H9 (cell line): ENCODE measurements around the gene CDH13. TPM values are rescaled to one million over a fixed set of nuclear protein-coding genes. Genes with fewer than 3 reads are reported as not detected.

ENCODE experiments used
- DNase-seq: peaks from one replicate; pipeline ENCODE4 v3.0.0-alpha.2; 2017
- H2AFZ ChIP-seq: one replicate; pipeline ENCODE4 v1.6.1; 2013; ENCODE audit warnings: mild to moderate bottlenecking, low read length, control low read depth, moderate library complexity
- H2AK5ac ChIP-seq: 2 replicates; pipeline ENCODE4 v1.6.1; 2013; ENCODE audit warnings: low read length, control low read depth, mixed read lengths; ENCODE audit not compliant: insufficient read length
- H2BK120ac ChIP-seq: one replicate; pipeline ENCODE4 v1.6.1; 2013; ENCODE audit warnings: low read depth, mild to moderate bottlenecking, low read length, control low read depth, inconsistent platforms; ENCODE audit not compliant: poor library complexity, severe bottlenecking
- H2BK12ac ChIP-seq: 2 replicates; pipeline ENCODE4 v1.6.1; 2013; ENCODE audit warnings: low read length, control low read depth, mixed read lengths, low read depth; ENCODE audit not compliant: insufficient read length
- H2BK15ac ChIP-seq: 2 replicates; pipeline ENCODE4 v1.6.1; 2013; ENCODE audit warnings: low read depth, low read length, control low read depth
- H2BK20ac ChIP-seq: one replicate; pipeline ENCODE4 v1.6.1; 2013; ENCODE audit warnings: low read depth, mild to moderate bottlenecking, low read length, control low read depth, inconsistent platforms; ENCODE audit not compliant: poor library complexity, severe bottlenecking
- H2BK5ac ChIP-seq: 2 replicates; pipeline ENCODE4 v1.6.1; 2013; ENCODE audit warnings: low read length, control low read depth, mixed read lengths; ENCODE audit not compliant: insufficient read length
- H3K14ac ChIP-seq: 2 replicates; pipeline ENCODE4 v1.6.1; 2013; ENCODE audit warnings: low read length, control low read depth; ENCODE audit not compliant: insufficient read depth
- H3K18ac ChIP-seq: 2 replicates; pipeline ENCODE4 v1.6.1; 2013; ENCODE audit warnings: low read depth, mild to moderate bottlenecking, mixed read lengths, low read length, control low read depth; ENCODE audit not compliant: insufficient read length
- H3K23ac ChIP-seq: 2 replicates; pipeline ENCODE4 v1.6.1; 2013; ENCODE audit warnings: low read length, control low read depth, mixed read lengths, low read depth; ENCODE audit not compliant: insufficient read length
- H3K23me2 ChIP-seq: 2 replicates; pipeline ENCODE4 v1.6.1; 2013; ENCODE audit warnings: low read depth, mild to moderate bottlenecking, mixed read lengths, low read length, control low read depth; ENCODE audit not compliant: insufficient read length, poor library complexity, severe bottlenecking
- H3K27ac ChIP-seq: 2 replicates; pipeline ENCODE4 v1.5.1; 2013; ENCODE audit warnings: low read length, control low read depth, mixed read lengths, low read depth; ENCODE audit not compliant: insufficient read length
- H3K27me3 ChIP-seq: 2 replicates; pipeline ENCODE4 v1.6.1; 2013; ENCODE audit warnings: low read length, control low read depth, inconsistent platforms; ENCODE audit not compliant: insufficient read depth
- H3K4ac ChIP-seq: 2 replicates; pipeline ENCODE4 v1.6.1; 2013; ENCODE audit warnings: low read depth, mild to moderate bottlenecking, control low read depth, inconsistent platforms, low read length, moderate library complexity
- H3K4me1 ChIP-seq: 2 replicates; pipeline ENCODE4 v1.6.1; 2013; ENCODE audit warnings: low read length, control low read depth, inconsistent platforms; ENCODE audit not compliant: insufficient read depth
- H3K4me2 ChIP-seq: 2 replicates; pipeline ENCODE4 v1.6.1; 2013; ENCODE audit warnings: low read length, control low read depth, mixed read lengths; ENCODE audit not compliant: insufficient read length, insufficient read depth
- H3K56ac ChIP-seq: 2 replicates; pipeline ENCODE4 v1.6.1; 2013; ENCODE audit warnings: low read depth, mild to moderate bottlenecking, mixed read lengths, low read length, control low read depth; ENCODE audit not compliant: insufficient read length
- H3K79me1 ChIP-seq: 2 replicates; pipeline ENCODE4 v1.6.1; 2013; ENCODE audit warnings: low read depth, mild to moderate bottlenecking, moderate library complexity, low read length, control low read depth, inconsistent platforms; ENCODE audit not compliant: insufficient read depth, poor library complexity, severe bottlenecking
- H3K79me2 ChIP-seq: 2 replicates; pipeline ENCODE4 v1.6.1; 2013; ENCODE audit warnings: low read length, control low read depth, inconsistent platforms; ENCODE audit not compliant: insufficient read depth
- H3K9ac ChIP-seq: 2 replicates; pipeline ENCODE4 v1.6.1; 2013; ENCODE audit warnings: low read length, control low read depth, mixed read lengths; ENCODE audit not compliant: insufficient read length; ENCODE audit errors: extremely low read depth
- H3K9me3 ChIP-seq: one replicate; pipeline ENCODE4 v1.6.1; 2013; ENCODE audit warnings: low read depth, low read length, inconsistent platforms; ENCODE audit not compliant: control insufficient read depth
- H3T11ph ChIP-seq: one replicate; pipeline ENCODE4 v1.6.1; 2013; ENCODE audit warnings: mild to moderate bottlenecking, low read length, control low read depth, inconsistent platforms
- H4K20me1 ChIP-seq: one replicate; pipeline ENCODE4 v1.6.1; 2013; ENCODE audit not compliant: control insufficient read depth, insufficient read length, insufficient read depth
- H4K5ac ChIP-seq: 2 replicates; pipeline ENCODE4 v1.6.1; 2013; ENCODE audit warnings: low read depth, mild to moderate bottlenecking, mixed read lengths, low read length, control low read depth; ENCODE audit not compliant: insufficient read length
- H4K8ac ChIP-seq: replicated peaks from 2 replicates; pipeline ENCODE4 v1.6.1; 2013; ENCODE audit warnings: low read length, control low read depth, mixed read lengths, low read depth; ENCODE audit not compliant: insufficient read length
- H4K91ac ChIP-seq: 2 replicates; pipeline ENCODE4 v1.6.1; 2013; ENCODE audit warnings: low read depth, mild to moderate bottlenecking, moderate library complexity, mixed read lengths, low read length, control low read depth; ENCODE audit not compliant: insufficient read length
- H3K27ac Mint-ChIP-seq, 3 experiments: 2 replicates in 2 of 3; 3 replicates in 1 of 3; pipeline ENCODE4 v1.8.0; 2020 to 2021; ENCODE audit warnings: mixed read lengths in 3 of 3, mild to moderate bottlenecking in 1 of 3, moderate library complexity in 1 of 3
- H3K27me3 Mint-ChIP-seq: 2 replicates; pipeline ENCODE4 v1.8.0; 2021; ENCODE audit warnings: low read depth, mild to moderate bottlenecking, moderate library complexity, mixed read lengths
- H3K36me3 Mint-ChIP-seq, 3 experiments: 2 replicates in 2 of 3; 3 replicates in 1 of 3; pipeline ENCODE4 v1.8.0; 2020 to 2021; ENCODE audit warnings: low read depth in 3 of 3, mixed read lengths in 3 of 3; ENCODE audit not compliant: insufficient read depth in 1 of 3
- H3K4me1 Mint-ChIP-seq, 2 experiments: 2 replicates each; pipeline ENCODE4 v1.8.0; 2020; ENCODE audit warnings: mixed read lengths in 2 of 2
- H3K4me3 Mint-ChIP-seq, 2 experiments: 2 replicates in 1 of 2; 3 replicates in 1 of 2; pipeline ENCODE4 v1.8.0; 2020 to 2021; ENCODE audit warnings: mild to moderate bottlenecking in 2 of 2, mixed read lengths in 2 of 2, moderate library complexity in 1 of 2
- H3K9me3 Mint-ChIP-seq, 2 experiments: 2 replicates in 1 of 2; 3 replicates in 1 of 2; pipeline ENCODE4 v1.8.0; 2020; ENCODE audit warnings: mild to moderate bottlenecking in 2 of 2, mixed read lengths in 2 of 2, moderate library complexity in 1 of 2
- WGBS: extraction: QIAGEN DNeasy Blood & Tissue Kit; methylation state at CpG from one replicate; pipeline ENCODE4 v1.1.7; 2013; ENCODE audit warnings: missing lambda C conversion rate, low lambda C conversion rate, mixed read lengths; ENCODE audit not compliant: insufficient read length; ENCODE audit errors: extremely low coverage; 5-methylcytosine and 5-hydroxymethylcytosine counted together
- total RNA-seq: library from RNA; stranded (reverse); gene quantifications from 2 replicates; pipeline ENCODE4 v1.2.1, GENCODE V29; 2021
- TF ChIP-seq, protein P1 (sequence below): fragments of 200-600 bp; sonication (generic); conservative IDR thresholded peaks from 3 replicates; pipeline ENCODE4 v1.8.0; 2021; ENCODE audit warnings: antibody characterized with exemption, mild to moderate bottlenecking

CDH13 gene
- total RNA-seq, 1 experiment from 2014 or later = 1.5 TPM

DNA sequence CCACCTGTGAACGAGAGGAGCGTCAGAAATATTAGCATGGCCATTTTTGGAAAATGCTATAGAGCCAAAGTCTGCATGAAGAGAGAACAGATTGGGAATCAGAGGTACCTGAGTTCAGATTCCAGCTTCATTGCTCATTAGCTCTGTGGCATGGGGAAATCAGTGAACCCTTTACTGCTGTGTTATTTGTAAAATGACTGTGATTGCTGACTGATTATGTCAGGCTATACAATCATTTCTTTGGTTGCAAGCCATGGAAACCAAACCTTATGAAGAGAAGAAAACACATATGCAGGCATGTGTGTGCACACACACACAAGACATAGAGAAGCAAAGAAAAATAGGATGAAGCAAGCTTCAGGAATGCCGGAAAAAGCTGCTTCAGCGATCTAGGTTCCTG lies 1079.6 kb downstream of the CDH13 start:
- no peak overlapping the region for H2AK5ac ChIP-seq
- H2BK120ac ChIP-seq = no peak overlapping the region
- H2BK15ac ChIP-seq = no peak overlapping the region
- H3K79me1 ChIP-seq = no peaks in the 10 kb centered on the region
- Mint-ChIP-seq H3K36me3 (no peaks in the 10 kb centered on the region), H3K9me3 (no peaks in the 10 kb centered on the region), H3K27me3 (peaks cover 5% of the 10 kb centered on the region; the same call in 1 of the 2 replicates), H3K4me3 (no peak overlapping the region), H3K4me1 (peaks cover 11 to 12% of the 10 kb centered on the region in 2 experiments), H3K27ac (no peak overlapping the region)
- no peaks in the 10 kb centered on the region for H4K20me1 ChIP-seq
- H2BK20ac ChIP-seq = no peak overlapping the region
- no peak overlapping the region for H3K14ac ChIP-seq
- no peak overlapping the region for H3K18ac ChIP-seq
- H3K4me2 ChIP-seq = no peak overlapping the region
- H3T11ph ChIP-seq = no peak overlapping the region
- no peaks in the 10 kb centered on the region for H3K9me3 ChIP-seq
- no peaks in the 10 kb centered on the region for H3K23me2 ChIP-seq
- no CpG with 5 or more reads among the region's 4 CpGs for WGBS
- H3K9ac ChIP-seq = no peak overlapping the region
- no peak overlapping the region for H4K8ac ChIP-seq
- H4K5ac ChIP-seq = no peak overlapping the region
- H3K79me2 ChIP-seq = no peaks in the 10 kb centered on the region
- TF ChIP-seq, protein P1, sequence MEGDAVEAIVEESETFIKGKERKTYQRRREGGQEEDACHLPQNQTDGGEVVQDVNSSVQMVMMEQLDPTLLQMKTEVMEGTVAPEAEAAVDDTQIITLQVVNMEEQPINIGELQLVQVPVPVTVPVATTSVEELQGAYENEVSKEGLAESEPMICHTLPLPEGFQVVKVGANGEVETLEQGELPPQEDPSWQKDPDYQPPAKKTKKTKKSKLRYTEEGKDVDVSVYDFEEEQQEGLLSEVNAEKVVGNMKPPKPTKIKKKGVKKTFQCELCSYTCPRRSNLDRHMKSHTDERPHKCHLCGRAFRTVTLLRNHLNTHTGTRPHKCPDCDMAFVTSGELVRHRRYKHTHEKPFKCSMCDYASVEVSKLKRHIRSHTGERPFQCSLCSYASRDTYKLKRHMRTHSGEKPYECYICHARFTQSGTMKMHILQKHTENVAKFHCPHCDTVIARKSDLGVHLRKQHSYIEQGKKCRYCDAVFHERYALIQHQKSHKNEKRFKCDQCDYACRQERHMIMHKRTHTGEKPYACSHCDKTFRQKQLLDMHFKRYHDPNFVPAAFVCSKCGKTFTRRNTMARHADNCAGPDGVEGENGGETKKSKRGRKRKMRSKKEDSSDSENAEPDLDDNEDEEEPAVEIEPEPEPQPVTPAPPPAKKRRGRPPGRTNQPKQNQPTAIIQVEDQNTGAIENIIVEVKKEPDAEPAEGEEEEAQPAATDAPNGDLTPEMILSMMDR = no peak
- H2AFZ ChIP-seq = no peak overlapping the region
- H3K4me1 ChIP-seq = no peaks in the 10 kb centered on the region
- H3K27ac ChIP-seq = no peak overlapping the region
- no peak overlapping the region for H3K56ac ChIP-seq
- no peak overlapping the region for H3K23ac ChIP-seq
- H3K4ac ChIP-seq = no peak overlapping the region
- no peaks in the 10 kb centered on the region for H3K27me3 ChIP-seq
- no peak for DNase-seq
- no peak overlapping the region for H2BK5ac ChIP-seq
- no peak overlapping the region for H2BK12ac ChIP-seq
- H4K91ac ChIP-seq = no peak overlapping the region
